Left lung (tissue), 10 donors: Measurements from ENCODE around the gene KCTD20. TPM values are rescaled to one million over a fixed set of nuclear protein-coding genes. Genes with fewer than 3 reads are reported as not detected.

Source experiments
- ATAC-seq: fragments of 200-7000 bp; cut with Tn5 transposase; one replicate; pipeline ENCODE4 v1.9.1; 2020; ENCODE audit warnings: moderate library complexity
- DNase-seq, 4 donors: peaks; one replicate each; pipeline ENCODE4 v3.0.0-alpha.2; 2013 to 2020
- H3K27ac ChIP-seq, 2 donors: fragments of 200-600 bp; sonication (generic) in 1 of 2; one replicate each; pipeline versions ENCODE4 v1.5.0 to v1.8.0; 2020 to 2021
- H3K27me3 ChIP-seq, 2 donors: fragments of 200-600 bp; sonication (generic) in 1 of 2; one replicate each; pipeline versions ENCODE4 v1.5.0 to v1.8.0; 2020 to 2021
- H3K36me3 ChIP-seq, 2 donors: fragments of 200-600 bp; sonication (generic) in 1 of 2; one replicate each; pipeline versions ENCODE4 v1.5.0 to v1.8.0; 2020 to 2021
- H3K4me1 ChIP-seq, 2 donors: fragments of 200-600 bp; one replicate each; pipeline ENCODE4 v1.8.0; 2021
- H3K4me3 ChIP-seq, 2 donors: fragments of 200-600 bp; sonication (generic) in 1 of 2; one replicate each; pipeline versions ENCODE4 v1.5.0 to v1.8.0; 2020 to 2021; ENCODE audit warnings: mild to moderate bottlenecking in 1 of 2
- H3K9me3 ChIP-seq, 2 donors: fragments of 200-600 bp; sonication (generic) in 1 of 2; one replicate each; pipeline versions ENCODE4 v1.5.0 to v1.8.0; 2020 to 2021
- CTCF ChIP-seq, 2 donors: fragments of 200-600 bp; sonication (generic) in 1 of 2; IDR thresholded peaks; one replicate each; pipeline versions ENCODE4 v1.5.0 to v1.8.0; 2021; ENCODE audit warnings: antibody characterized with exemption in 2 of 2
- intact Hi-C, 2 donors: fragments of 100-400 bp; cut with DNase I; formaldehyde crosslinking; loops; one replicate each; pipeline versions ENCODE4 v1.11.2 to v1.14.2; 2022
- polyA plus RNA-seq, 6 donors: library from polyadenylated mRNA; unstranded; fragments of 120-200 nt; gene quantifications; one replicate each; pipeline ENCODE4 v1.2.1, GENCODE V29; 2013; ENCODE audit not compliant: insufficient read length in 6 of 6
- total RNA-seq, 2 donors: library from RNA; stranded (reverse); fragmentation: NEBNext Ultra II Directional; extraction: Animal tissue kit (Norgen Biotek cat#: 25700); gene quantifications; one replicate each; pipeline ENCODE4 v1.2.1, GENCODE V29; 2021
- donor health status: DM: no; HTN: yes; CAD: no.
- donor health status: DM: no; HTN: no; CAD: no.

Gene KCTD20
- total and polyA plus RNA-seq, 8 donors: 47.4 to 54.7 (median 53.0) TPM

GRCh38 chr6:36413489-36414480 is 29.0 kb upstream of the KCTD20 start:
- ATAC-seq (no peak), DNase-seq (no peak)
- Histone ChIP-seq H3K27ac (no peak overlapping the region), H3K4me1 (no peaks in the 10 kb centered on the region), H3K4me3 (no peak overlapping the region), H3K36me3 (no peaks in the 10 kb centered on the region), H3K27me3 (no peaks in the 10 kb centered on the region), H3K9me3 (peaks cover 0 to 4% of the 10 kb centered on the region in 2 donors)
- TF ChIP-seq CTCF (IDR thresholded peaks at IDR 0.05): no peak
- intact Hi-C loops: no loop called here

- DNase-seq (no peak), ATAC-seq (no peak)
- no peak overlapping the region for H3K4me3 ChIP-seq
- no peaks in the 10 kb centered on the region for H3K36me3 ChIP-seq
- intact Hi-C loops: no loop called here
- no peak overlapping the region for H3K27ac ChIP-seq
- H3K9me3 ChIP-seq: peaks cover 0 to 4% of the 10 kb centered on the region in 2 donors
- no peaks in the 10 kb centered on the region for H3K4me1 ChIP-seq
- no peaks in the 10 kb centered on the region for H3K27me3 ChIP-seq
- TF ChIP-seq CTCF (IDR thresholded peaks at IDR 0.05): no peak
Measured at GRCh38 chr6:36414481-36414880, 28.3 kb upstream of the KCTD20 start.

GRCh38 chr6:36418558-36418957 is 24.2 kb upstream of the KCTD20 start:
- intact Hi-C loops: no loop called here
- DNase-seq (no peak), ATAC-seq (no peak)
- peaks cover 5 to 8% of the 10 kb centered on the region in 2 donors for H3K4me1 ChIP-seq
- no peaks in the 10 kb centered on the region for H3K27me3 ChIP-seq
- peaks cover 0 to 1% of the 10 kb centered on the region in 2 donors for H3K9me3 ChIP-seq
- TF ChIP-seq CTCF (IDR thresholded peaks at IDR 0.05): no peak
- no peak overlapping the region for H3K27ac ChIP-seq
- H3K4me3 ChIP-seq: no peak overlapping the region
- no peaks in the 10 kb centered on the region for H3K36me3 ChIP-seq

- Histone ChIP-seq H3K9me3 (no peaks in the 10 kb centered on the region), H3K27ac (no peak overlapping the region), H3K4me3 (no peak overlapping the region), H3K4me1 (peaks cover 5 to 8% of the 10 kb centered on the region in 2 donors), H3K36me3 (no peaks in the 10 kb centered on the region), H3K27me3 (no peaks in the 10 kb centered on the region)
- no peak for DNase-seq
- TF ChIP-seq CTCF (IDR thresholded peaks at IDR 0.05): no peak
- ATAC-seq: no peak
- intact Hi-C loops: no loop called here
Measured at GRCh38 chr6:36419310-36419709, 23.5 kb upstream of the KCTD20 start.

- H3K27me3 ChIP-seq: no peaks in the 10 kb centered on the region
- no peak for TF ChIP-seq CTCF (IDR thresholded peaks at IDR 0.05)
- H3K4me1 ChIP-seq: peaks cover 5 to 8% of the 10 kb centered on the region in 2 donors
- no peaks in the 10 kb centered on the region for H3K9me3 ChIP-seq
- intact Hi-C loops: no loop called here
- peak overlapping the region; percentile 76 to 81 for H3K27ac ChIP-seq
- no peak for DNase-seq
- ATAC-seq: no peak
- H3K36me3 ChIP-seq: no peaks in the 10 kb centered on the region
- peak overlapping the region; percentile 47 to 53 for H3K4me3 ChIP-seq
Measured at GRCh38 chr6:36422714-36423100, 20.1 kb upstream of the KCTD20 start.
